Ramos (cell line): ENCODE measurements around the gene SAMSN1.
"Not testable (repeated sequence)": the region's sequence is repeated elsewhere in the genome, so short reads cannot be mapped to it uniquely, and the experiment has no call there.

Experiments used
- in situ Hi-C: fragments of 300-500 bp; cut with MboI; formaldehyde crosslinking; loops from one replicate; pipeline ENCODE4 v1.14.3; 2022; ENCODE audit warnings: low sequenced_read_pairs; ENCODE audit not compliant: unreplicated experiment

SAMSN1 gene

DNA sequence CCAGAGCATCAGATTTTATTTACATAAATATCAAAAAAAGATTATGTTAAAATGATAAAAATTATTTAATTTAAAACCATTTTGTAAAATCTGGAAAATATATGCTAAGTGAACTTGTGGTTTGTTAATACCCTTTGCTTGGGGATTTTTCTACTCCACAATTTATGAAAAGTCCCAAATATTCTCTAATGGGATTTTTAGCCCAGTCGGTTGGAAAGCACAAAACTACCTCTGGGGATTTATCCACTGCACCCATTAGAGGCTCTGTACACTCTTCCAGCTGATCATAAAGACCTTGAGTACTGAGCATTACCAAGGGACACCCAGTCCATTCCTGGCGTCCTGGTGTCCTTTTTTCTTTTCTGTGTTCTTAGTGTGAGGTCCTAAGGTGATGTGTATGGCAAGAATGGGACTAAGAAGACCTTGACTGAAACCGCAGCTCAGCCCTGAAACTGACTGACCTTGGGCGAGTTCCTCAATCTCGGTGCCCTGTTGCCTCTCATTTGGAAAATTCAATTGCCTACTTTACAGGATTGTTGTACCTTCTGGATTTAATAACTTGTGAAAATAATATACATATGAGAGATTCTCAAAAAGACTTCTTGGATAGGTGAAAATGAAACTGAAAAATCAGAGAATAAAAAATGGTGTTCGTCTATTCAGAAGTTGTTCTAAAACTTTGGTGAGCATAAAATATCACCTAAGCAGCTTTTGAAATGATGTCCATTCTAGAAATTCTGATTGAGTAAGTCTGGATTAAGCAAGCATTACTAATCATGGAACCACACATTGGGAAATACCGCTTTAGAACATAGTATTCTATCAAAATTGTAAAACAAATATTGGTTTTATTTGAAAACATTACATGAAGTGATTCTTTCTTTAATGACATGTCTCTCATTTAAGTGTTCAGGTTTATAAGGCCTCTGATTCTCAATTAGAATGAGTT lies 21.5 kb upstream of the SAMSN1 start:
- in situ Hi-C loops: no loop called here

DNA sequence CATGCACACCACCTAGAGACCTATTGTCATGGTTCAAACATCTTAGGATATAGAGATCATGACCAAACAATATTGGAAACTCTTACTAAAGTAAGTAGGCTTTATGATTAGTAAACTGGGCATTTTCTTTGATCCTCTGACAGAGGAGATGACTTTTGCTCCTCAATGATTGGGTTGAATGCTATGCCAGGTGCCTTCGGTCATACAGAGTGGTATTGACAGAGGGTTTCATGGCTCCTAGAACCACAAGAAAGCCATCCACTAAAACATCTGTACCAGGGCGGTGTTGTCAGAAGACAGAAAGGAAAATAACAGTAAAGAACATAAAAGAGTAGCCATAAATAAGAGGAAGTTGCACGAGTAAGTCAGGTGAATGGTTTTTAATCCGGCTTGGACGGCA lies 20.8 kb upstream of the SAMSN1 start:
- in situ Hi-C loops: no loop called here

DNA sequence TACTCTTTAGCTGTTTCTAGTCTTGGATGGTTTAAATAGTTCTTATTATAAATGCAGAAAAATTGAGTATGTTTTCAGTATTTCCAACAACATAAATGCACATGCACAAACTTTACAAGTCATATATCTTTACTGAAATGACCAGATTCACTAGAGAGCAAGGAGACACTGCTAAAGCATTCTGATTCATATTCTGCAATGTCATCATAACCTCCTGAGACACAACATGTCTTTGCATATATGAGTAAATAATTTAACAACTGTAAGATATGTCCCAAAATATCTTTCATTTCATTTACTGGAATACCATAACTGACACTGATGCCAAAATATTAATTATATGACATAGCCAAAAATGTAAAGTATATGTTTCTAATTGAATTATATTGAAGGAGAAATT lies 16.8 kb upstream of the SAMSN1 start:
- in situ Hi-C loops: no loop called here

DNA sequence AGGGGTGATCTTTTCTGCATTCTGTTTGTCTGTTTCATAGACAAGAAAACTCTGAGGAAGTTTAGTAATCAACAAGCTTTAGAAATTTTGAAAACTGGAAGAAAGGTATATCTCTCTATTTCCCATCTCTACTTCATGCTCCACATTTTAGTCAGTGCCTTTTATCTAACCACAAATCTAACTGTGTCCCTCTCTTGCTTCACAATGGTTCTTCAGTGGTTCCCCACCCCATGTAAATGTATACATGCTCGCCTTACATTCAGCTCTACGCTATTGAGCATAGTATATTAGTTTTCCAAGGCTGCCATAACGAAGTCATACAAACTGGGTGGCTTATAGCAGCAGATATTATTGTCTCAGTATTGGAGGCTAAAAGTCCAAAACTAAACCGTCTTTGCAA lies 14.4 kb upstream of the SAMSN1 start:
- in situ Hi-C loops: no loop called here

DNA sequence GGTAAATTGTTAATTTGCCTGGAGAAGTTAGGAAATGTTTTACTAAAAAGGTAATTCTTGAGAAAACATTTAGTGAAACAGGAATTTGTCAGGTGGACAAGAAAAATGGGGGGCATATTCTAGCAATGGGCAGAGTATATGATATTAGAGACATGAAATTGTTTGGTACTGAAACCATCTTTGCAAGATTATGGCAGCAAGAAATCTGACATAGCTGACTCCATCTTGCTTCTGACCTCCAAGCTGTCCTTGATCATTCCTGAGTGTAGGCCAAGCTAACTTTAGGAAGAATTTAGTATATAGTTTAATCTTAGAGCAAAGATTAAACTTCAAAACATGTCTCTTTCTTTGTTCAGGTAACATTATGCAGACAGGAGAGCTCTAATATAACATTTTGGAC lies 14.0 kb upstream of the SAMSN1 start:
- in situ Hi-C loops: no loop called here

DNA sequence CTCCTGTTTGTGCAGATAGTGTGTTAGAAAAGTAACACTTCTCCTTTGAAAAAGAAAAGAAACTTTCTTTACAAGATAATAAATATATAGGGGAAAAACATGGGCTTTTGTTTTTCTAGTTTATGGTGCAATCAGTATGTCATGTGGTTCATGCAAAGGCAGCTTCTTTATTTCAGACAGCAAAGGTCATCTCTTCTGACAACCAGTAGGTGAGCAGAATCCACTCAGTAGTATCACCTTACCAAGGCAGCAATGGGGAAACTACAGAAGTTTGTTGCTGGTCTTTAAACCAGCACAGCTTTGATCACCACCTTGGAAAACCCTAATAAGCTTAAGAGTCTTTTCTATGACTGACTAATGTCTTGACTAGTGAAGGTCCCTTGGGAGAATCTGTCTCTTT lies 13.0 kb upstream of the SAMSN1 start:
- in situ Hi-C loops: no loop called here

- in situ Hi-C loops: no loop called here
Observed at GRCh38 chr21:14557413-14557812, 11.3 kb upstream of the SAMSN1 start.

- in situ Hi-C loops: no loop called here
Observed at GRCh38 chr21:14554948-14555347, 8.8 kb upstream of the SAMSN1 start.

- in situ Hi-C loops: no loop called here
Observed at GRCh38 chr21:14553422-14553821, 7.3 kb upstream of the SAMSN1 start.

GRCh38 chr21:14551741-14552140 lies 5.6 kb upstream of the SAMSN1 start:
- in situ Hi-C loops: no loop called here

DNA sequence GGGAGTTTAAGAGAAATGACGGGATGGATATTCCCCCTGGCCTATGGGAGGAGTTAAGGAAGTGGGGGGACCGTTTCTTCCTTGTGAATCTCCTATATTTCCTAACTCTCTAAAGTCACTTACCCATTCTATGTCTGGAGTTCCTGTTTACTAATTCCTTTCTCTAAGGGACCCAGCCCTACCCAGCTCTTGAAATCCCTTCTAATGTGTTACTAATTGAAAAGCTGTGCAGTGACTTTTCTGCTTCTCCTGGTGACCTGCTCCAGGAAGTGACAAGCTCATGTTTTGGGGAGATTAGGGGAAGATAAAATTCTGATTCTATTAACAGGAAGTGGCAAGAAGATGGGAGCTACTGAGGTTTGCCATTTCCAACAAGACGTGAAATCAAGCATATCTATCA lies 4.0 kb upstream of the SAMSN1 start:
- in situ Hi-C loops: no loop called here

GRCh38 chr21:14548779-14549178 lies 2.7 kb upstream of the SAMSN1 start:
- in situ Hi-C loops: no loop called here

- in situ Hi-C loops: no loop called here
Observed at GRCh38 chr21:14547834-14548513, 1.9 kb upstream of the SAMSN1 start.

GRCh38 chr21:14546719-14547118 lies 604 bp upstream of the SAMSN1 start:
- in situ Hi-C loops: not testable (repeated sequence)

DNA sequence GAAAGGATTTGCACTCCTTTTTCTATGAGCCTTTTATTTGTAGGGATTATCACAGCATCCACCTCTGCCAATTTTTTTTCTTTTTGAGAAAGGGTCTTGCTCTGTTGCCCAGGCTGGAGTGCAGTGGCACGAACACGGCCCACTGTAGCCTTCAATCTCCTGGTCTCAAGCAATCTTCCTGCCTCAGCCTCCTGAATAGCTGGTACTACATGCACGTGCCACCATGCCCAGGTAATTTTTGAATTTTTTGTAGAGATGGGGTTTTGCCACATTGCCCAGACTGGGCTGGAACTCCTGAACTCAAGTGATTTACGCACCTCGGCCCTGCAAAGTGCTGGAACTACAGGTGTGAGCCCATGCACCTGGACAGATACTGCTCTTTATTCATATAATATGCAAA lies 2.1 kb downstream of the SAMSN1 start:
- in situ Hi-C loops: no loop called here

- in situ Hi-C loops: no loop called here
Observed at GRCh38 chr21:14542638-14543037, 3.5 kb downstream of the SAMSN1 start.

- in situ Hi-C loops: no loop called here
Observed at GRCh38 chr21:14541841-14542490, 4.1 kb downstream of the SAMSN1 start.

DNA sequence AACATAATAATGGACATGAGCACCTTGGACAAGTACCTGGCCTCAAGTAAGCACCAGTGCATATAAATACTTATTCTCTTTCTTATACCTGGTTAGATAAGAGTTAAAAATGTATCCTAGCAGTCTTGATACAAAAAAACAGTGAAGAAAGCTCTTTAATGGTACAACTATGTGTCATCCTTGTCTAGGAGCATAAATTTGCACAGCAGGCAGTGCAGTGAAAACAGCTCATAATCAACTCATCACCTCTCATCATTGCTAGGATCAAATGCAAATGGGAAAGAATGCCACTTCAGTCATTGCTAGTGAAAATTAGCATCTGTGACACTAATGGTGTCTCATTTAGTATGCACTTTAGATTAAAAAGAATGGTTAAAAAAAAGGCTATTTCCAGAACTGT lies 7.6 kb downstream of the SAMSN1 start:
- in situ Hi-C loops: no loop called here

DNA sequence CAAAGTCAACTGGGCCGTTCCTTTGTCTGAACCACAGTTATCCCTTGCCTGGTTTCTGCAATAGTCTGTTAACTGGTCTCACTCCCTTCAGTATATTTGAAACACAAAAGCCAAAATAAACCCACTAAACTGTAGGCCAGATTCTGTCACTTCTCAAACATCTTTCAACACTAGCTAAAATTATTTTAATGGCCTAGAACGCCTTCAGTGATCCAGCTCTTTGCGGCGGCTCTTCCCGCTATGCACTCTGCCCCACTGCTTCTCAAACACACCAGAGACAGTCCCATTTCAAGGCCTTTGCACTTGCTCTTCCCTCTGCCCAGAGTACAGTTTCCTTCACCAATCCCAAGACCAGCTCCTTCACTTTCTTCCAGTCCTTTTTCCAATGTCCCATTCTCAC lies 9.2 kb downstream of the SAMSN1 start:
- in situ Hi-C loops: no loop called here

- in situ Hi-C loops: no loop called here
Observed at GRCh38 chr21:14535702-14536101, 10.4 kb downstream of the SAMSN1 start.
